ENCODE measurements around the gene DGLUCY. TPM values are rescaled to one million over a fixed set of nuclear protein-coding genes. Genes with fewer than 3 reads are reported as not detected.

Gene DGLUCY
- total and polyA plus RNA-seq, 2 of the 13 experiments (the other 11 are each of a cell fraction or from before 2014, with no cell fraction given), result 14.8 to 36.3 TPM

DNA sequence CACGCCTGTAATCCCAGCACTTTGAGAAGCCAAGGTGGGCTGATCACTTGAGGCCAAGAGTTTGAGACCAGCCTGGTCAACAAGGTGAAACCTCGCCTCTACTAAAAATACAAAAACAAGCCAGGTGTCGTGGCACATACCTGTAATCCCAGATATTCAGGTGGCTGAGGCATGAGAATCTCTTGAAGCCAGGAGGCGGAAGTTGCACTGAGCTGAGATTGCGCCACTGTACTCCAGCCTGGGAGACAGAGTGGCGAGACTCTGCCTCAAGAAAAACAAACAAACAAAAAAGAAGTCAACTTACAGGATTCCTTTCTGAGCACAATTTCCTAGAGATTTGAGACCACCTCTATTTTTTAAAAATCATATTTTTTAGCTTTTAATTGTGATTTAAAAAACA lies 45.3 kb downstream of the DGLUCY start (continued):
- TF ChIP-seq REST (IDR thresholded peaks at IDR 0.05; ENCODE audit: borderline replicate concordance in 1 of 2, low read depth in 1 of 2, low read length in 2 of 2) (no peak), ZMYM4 (CRISPR knock-in tag; IDR thresholded peaks at IDR 0.05) (no peak)

GRCh38 chr14:91159906-91160305 lies 46.0 kb downstream of the DGLUCY start:
- DNase-seq (ENCODE audit: low spot score), result no peak
- in situ Hi-C loops (cut with HindIII; ENCODE audit: extremely low pct_ligation_motif_present, low pct_unique_long_range_greater_than_20kb) (no loop called here), intact Hi-C loops (cut with micrococcal nuclease; ENCODE audit: unreplicated experiment) (no loop called here)
- Histone ChIP-seq H3K4me3 (replicated peaks in 1 of 3; ENCODE audit: insufficient read depth in 1 of 3, low read depth in 2 of 3, low read length in 3 of 3) (no peak overlapping the region), H3K4me1 (ENCODE audit: insufficient read depth, low read length) (peaks cover 34% of the 10 kb centered on the region), H3K4me2 (ENCODE audit: low read depth, low read length) (no peak overlapping the region), H3K27ac (ENCODE audit: extremely low read length, insufficient read depth, low read length) (no peak overlapping the region), H3K36me3 (replicated peaks in 1 of 2; ENCODE audit: control insufficient read depth in 1 of 2, insufficient read depth in 2 of 2, low read length in 2 of 2) (peaks cover 16 to 49% of the 10 kb centered on the region in 2 experiments), H3K9me3 (ENCODE audit: low read length) (no peaks in the 10 kb centered on the region), H3K27me3 (ENCODE audit: control insufficient read depth in 1 of 2, insufficient read depth in 2 of 2, low read length in 2 of 2) (no peaks in the 10 kb centered on the region), H3K79me2 (ENCODE audit: insufficient read depth, low read length) (no peaks in the 10 kb centered on the region), H2AFZ (ENCODE audit: low read length) (no peak overlapping the region), H3K9ac (ENCODE audit: insufficient read depth, low read depth, low read length) (no peak overlapping the region), H4K20me1 (ENCODE audit: insufficient read depth, low read length) (peaks cover 6% of the 10 kb centered on the region; the same call in 1 of the 2 replicates)
- WGBS (ENCODE audit: low lambda C conversion rate), result 97% methylated on average over 6 of the region's 6 CpGs
- no peak for ATAC-seq
- FAIRE-seq, result no peak
- no peak for TF ChIP-seq ZEB1 (IDR thresholded peaks at IDR 0.05; ENCODE audit: insufficient replicate concordance, low read depth)
- TF ChIP-seq MEIS1 (CRISPR knock-in tag; IDR thresholded peaks at IDR 0.05; ENCODE audit: borderline replicate concordance), result no peak
- TF ChIP-seq ZNF451 (CRISPR knock-in tag; IDR thresholded peaks at IDR 0.05), result no peak
- TF ChIP-seq HNRNPL (IDR thresholded peaks at IDR 0.05; ENCODE audit: low read depth, low read length), result no peak
- TF ChIP-seq TCF12 (IDR thresholded peaks at IDR 0.05), result no peak
- TF ChIP-seq TCF12 (CRISPR knock-in tag; IDR thresholded peaks at IDR 0.05), result no peak
- TF ChIP-seq, protein P1, sequence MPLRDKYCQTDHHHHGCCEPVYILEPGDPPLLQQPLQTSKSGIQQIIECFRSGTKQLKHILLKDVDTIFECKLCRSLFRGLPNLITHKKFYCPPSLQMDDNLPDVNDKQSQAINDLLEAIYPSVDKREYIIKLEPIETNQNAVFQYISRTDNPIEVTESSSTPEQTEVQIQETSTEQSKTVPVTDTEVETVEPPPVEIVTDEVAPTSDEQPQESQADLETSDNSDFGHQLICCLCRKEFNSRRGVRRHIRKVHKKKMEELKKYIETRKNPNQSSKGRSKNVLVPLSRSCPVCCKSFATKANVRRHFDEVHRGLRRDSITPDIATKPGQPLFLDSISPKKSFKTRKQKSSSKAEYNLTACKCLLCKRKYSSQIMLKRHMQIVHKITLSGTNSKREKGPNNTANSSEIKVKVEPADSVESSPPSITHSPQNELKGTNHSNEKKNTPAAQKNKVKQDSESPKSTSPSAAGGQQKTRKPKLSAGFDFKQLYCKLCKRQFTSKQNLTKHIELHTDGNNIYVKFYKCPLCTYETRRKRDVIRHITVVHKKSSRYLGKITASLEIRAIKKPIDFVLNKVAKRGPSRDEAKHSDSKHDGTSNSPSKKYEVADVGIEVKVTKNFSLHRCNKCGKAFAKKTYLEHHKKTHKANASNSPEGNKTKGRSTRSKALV (CRISPR knock-in tag; IDR thresholded peaks at IDR 0.05), result no peak
- no peak for TF ChIP-seq NR2F2 (IDR thresholded peaks at IDR 0.05; ENCODE audit: borderline replicate concordance, low read depth)
- no peak for TF ChIP-seq ZNF879 (CRISPR knock-in tag; IDR thresholded peaks at IDR 0.05)
- no peak for TF ChIP-seq MBD4 (IDR thresholded peaks at IDR 0.05; ENCODE audit: borderline replicate concordance, low read length)
- BruUV-seq (replicated peaks), result no TSS peak
- POLR2A ChIA-PET, result no interaction called here
- CTCF ChIA-PET (ENCODE audit: low intra/inter-chr PET ratio, low total read pairs), result no interaction called here

Data from HepG2 (cell line).